NCI-H2029 treated with DMSO at 0.1 percent for 48 hours (cell line): ENCODE data around the gene RAPSN.

Experiments used
- DNase-seq: peaks from one replicate; lab custom pipeline; 2025; lab: John Stamatoyannopoulos, UW

RAPSN gene

DNA sequence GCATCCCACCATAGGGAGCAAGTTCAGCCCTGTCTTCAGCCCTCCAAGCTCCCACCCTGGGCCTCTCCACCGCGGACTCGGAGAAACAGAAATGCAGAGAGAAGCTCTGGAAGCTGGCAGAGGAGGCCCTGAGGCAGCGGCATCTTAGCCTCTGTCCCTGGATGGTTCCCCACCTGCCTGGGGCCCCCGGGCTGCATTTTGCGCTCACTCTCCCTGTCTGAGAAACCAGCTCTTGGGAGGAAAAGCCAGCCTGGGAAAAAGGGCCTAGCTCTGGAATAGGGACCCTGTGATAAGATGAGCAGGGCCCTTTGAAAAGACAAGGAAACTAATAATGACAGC lies 58.5 kb downstream of the RAPSN start:
- DNase-seq: no peak

DNA sequence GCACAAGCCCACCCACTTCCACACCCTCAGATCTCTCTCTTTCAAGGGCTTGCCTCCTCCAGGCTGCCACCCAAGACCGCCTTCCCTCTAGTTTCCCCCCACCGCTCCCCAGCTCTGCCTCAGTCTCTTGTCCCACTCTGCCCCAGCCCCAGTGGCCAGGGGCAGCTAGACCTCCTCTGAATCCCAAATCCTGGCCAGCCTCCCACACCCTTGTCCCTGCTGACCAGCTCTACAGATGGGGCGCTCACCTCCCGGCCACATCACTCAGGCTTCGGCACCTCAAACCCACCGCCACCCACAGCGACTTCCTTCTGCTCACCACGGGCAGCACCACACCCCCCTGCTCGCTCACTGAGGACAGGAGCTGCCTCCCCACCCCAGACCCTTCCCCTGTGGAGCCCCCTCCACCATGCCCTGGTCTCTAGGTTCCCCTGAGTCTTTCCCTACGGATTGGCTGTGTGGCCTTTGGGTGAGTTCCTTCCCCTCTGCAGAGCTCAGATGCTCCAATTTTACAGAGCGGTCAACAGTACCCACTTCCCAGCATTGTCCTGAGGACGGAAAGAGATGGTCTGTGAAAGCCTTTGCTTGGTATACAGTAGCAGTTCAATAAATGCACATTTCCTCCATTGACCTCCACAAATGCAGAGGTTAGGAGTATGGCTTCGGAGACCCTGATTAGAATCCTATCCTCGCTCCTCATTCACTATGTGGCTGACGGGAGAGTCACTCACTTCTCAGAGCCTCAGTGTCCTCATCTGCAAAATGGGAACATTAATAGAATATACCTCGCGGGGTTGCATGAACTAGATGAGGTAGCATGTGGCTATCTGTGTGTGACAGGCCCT lies 59.1 kb downstream of the RAPSN start:
- DNase-seq: no peak

DNA sequence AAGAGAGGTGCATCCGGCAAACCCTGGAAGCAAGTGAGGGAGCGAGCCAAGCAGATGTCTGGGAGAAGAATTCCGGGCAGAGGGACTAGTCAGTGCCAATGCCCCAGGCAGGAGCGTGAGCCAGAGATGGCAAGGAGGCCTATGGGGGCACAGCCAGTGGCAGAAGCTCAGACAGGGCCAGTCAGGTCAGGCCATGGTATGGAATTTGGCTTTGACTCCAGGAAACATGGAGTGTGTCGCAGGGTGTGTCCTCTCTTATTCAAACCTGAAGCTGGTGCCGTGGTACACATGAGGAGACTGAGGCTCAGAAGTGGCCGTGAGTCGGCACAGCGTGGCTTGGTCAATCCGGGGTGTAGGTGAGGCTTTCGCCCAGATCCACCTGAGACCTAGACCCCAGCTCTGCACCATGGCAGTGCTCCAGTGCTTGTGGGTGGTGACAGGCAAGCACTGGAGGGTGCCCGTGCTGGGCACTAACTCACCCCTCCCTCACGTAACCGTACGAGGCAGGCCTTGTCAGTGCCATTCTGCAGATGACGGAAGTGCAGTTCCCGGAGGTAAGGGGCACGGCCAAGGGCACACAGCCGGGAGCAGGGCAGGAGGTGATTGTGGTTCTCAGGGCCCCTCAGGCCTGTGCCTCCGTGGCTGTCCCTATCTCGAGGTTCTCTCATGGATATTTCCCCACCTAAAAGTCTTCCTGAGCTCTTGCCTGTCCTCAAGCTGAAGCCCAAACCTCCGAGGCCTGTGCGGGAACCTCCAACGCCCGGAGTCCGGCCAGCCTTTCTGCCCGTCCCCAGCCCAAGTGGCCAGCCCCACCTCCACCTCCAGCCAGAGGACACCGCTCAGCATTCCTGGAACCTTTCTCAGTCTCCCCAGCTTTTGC lies 60.0 kb downstream of the RAPSN start:
- DNase-seq: no peak

DNA sequence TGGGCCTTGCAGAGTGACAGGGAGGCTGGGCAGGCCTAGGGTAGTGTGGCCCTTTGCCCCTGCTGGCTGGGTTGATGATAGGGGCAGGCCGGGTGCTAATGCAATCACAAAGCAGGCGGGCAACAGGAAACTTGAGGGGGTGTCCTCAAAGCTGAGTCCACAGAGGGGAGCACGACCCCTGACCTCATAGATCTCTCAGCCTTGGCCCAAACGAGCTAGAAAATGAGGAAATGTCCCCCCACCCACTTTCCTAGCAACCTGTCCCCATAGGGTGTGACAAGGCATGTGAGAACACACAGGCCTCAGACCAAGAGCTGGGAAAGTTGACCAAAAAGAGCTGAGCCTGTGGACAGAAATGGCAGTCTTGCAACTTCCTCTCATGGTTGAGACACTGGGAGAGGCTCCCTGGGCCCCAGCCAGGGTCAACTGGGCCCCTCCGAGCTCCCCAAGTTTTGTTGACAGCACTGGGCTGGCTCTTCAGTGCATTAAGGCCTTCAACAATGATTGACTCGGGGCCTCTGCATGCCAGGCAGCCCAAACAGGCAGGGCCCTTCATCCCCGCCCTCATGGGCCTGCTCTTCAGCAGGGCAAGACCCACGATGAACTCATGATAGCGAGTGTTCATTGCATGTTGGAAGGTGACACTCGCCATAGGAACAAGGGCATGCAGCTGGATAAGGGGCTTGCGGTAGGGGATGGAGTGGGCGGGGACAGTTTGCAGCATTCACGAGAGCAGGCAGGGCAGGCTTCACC lies 60.8 kb downstream of the RAPSN start:
- DNase-seq: no peak
